ENCODE results near the gene MCF2L.

The MCF2L gene

GRCh38 chr13:113080361-113080831, 111.4 kb downstream of the MCF2L start:
- no peak for TF ChIP-seq CTCF (IDR thresholded peaks at IDR 0.05)
- no peak overlapping the region for H3K4me3 ChIP-seq
- no peak for DNase-seq (ENCODE audit: low spot score)
- no peak overlapping the region for H3K27ac ChIP-seq

DNA sequence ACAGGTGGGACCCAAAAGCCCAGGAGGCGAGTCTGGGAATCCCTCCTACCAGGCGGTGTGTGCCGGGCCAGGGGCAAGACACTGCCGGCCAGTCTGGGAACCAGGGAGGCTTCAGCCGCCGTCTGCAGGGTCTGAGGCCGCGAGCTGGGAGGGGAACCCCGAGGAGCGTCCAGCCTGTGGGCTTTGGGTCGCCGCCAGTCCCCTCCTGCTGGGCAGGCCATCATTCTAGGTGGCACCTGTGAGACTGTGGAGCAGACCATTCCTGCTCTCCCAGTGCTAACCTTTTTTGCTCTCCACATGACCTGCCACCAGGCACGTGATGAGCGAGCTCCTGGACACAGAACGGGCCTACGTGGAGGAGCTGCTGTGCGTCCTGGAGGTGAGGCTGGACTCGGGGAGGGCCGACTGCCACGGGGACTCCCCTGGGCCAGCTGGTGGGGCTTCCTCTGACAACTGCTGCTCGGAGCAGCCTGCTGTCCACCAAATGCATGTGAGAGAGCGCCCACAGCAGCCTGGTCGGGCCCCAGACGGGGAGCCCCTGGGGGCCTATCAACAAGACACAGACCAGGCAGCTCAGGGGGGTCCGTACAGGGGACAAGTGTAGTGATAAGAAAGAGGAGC, 112.0 kb downstream of the MCF2L start:
- DNase-seq (ENCODE audit: low spot score): no peak
- Histone ChIP-seq H3K4me3 (no peak overlapping the region), H3K27ac (no peak overlapping the region)
- no peak for TF ChIP-seq CTCF (IDR thresholded peaks at IDR 0.05)

DNA sequence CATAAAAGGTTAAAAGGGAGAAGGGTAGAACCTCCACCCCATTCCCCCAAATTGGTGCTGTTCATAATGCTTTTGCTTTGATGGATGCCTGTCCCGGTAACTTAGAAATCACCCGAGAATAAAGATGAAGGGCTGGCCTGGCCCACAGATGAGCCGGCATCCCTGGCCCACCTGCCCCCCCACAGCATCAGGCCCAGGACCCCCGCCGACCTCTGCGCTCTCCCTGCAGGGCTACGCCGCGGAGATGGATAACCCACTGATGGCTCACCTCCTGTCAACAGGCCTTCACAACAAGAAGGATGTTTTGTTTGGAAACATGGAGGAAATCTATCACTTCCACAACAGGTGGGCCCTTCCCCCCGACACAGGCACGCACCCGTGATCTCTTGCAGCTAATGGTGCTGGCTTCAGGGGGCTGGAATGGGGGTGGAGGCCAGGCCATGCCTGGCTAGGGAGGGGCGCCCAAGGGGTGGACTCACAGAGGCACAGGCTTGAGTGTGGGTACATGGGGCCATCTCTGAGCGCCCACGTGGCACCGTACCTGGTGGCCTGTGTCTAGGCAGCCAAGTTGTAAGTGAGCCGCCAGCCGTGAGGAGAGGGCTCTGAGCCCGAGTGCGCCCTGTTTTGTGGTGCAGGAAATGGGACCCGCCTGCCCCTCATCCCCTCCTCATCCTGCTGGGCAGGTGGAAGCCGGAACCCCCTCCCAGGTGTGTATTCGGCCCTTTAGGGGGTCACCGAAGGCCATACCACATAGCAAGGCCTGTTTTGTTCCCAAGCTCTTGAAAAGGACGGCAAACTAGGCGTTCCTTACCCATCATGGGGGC, 113.4 kb downstream of the MCF2L start:
- no peak for DNase-seq (ENCODE audit: low spot score)

GRCh38 chr13:113083022-113083373, 114.0 kb downstream of the MCF2L start:
- no peak overlapping the region for H3K4me3 ChIP-seq
- DNase-seq (ENCODE audit: low spot score): no peak
- TF ChIP-seq CTCF (IDR thresholded peaks at IDR 0.05): no peak
- no peak overlapping the region for H3K27ac ChIP-seq

More for the DNA sequence above, 113.4 kb downstream of the MCF2L start:
- Histone ChIP-seq H3K4me3 (no peak overlapping the region), H3K27ac (no peak overlapping the region)
- no peak for TF ChIP-seq CTCF (IDR thresholded peaks at IDR 0.05)

GRCh38 chr13:113083402-113084061, 114.5 kb downstream of the MCF2L start:
- Histone ChIP-seq H3K4me3 (no peak overlapping the region), H3K27ac (no peak overlapping the region)
- no peak for DNase-seq (ENCODE audit: low spot score)
- TF ChIP-seq CTCF (IDR thresholded peaks at IDR 0.05): no peak

GRCh38 chr13:113084094-113084942, 115.3 kb downstream of the MCF2L start:
- no peak for DNase-seq (ENCODE audit: low spot score)
- Histone ChIP-seq H3K4me3 (no peak overlapping the region), H3K27ac (no peak overlapping the region)
- no peak for TF ChIP-seq CTCF (IDR thresholded peaks at IDR 0.05)
